ENCODE measurements around the gene PRR9. TPM values are rescaled to one million over a fixed set of nuclear protein-coding genes. Genes with fewer than 3 reads are reported as not detected.

Gene PRR9
- total RNA-seq, 4 donors from 2014 or later: not detected

GRCh38 chr1:153251988-153252387 is 34.6 kb downstream of the PRR9 start:
- WGBS, 2 donors: 57 to 85% methylated on average over 4 of the region's 4 CpGs
- Histone ChIP-seq H3K4me3 (no peak overlapping the region), H3K36me3 (no peaks in the 10 kb centered on the region), H3K27me3 (peaks cover 0 to 10% (median 0%) of the 10 kb centered on the region in 4 donors), H3K4me1 (peaks cover 0 to 16% (median 0%) of the 10 kb centered on the region in 3 donors), H3K27ac (no peak overlapping the region), H3K9me3 (no peaks in the 10 kb centered on the region)
- no peak for DNase-seq
- TF ChIP-seq, protein P1, sequence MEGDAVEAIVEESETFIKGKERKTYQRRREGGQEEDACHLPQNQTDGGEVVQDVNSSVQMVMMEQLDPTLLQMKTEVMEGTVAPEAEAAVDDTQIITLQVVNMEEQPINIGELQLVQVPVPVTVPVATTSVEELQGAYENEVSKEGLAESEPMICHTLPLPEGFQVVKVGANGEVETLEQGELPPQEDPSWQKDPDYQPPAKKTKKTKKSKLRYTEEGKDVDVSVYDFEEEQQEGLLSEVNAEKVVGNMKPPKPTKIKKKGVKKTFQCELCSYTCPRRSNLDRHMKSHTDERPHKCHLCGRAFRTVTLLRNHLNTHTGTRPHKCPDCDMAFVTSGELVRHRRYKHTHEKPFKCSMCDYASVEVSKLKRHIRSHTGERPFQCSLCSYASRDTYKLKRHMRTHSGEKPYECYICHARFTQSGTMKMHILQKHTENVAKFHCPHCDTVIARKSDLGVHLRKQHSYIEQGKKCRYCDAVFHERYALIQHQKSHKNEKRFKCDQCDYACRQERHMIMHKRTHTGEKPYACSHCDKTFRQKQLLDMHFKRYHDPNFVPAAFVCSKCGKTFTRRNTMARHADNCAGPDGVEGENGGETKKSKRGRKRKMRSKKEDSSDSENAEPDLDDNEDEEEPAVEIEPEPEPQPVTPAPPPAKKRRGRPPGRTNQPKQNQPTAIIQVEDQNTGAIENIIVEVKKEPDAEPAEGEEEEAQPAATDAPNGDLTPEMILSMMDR (IDR thresholded peaks at IDR 0.05): no peak
- TF ChIP-seq POLR2A (IDR thresholded peaks at IDR 0.05): no peak
- intact Hi-C loops (cut with DNase I): no loop called here

GRCh38 chr1:153253076-153253475 is 35.7 kb downstream of the PRR9 start:
- Histone ChIP-seq H3K27ac (no peak overlapping the region), H3K4me1 (peaks cover 0 to 16% (median 0%) of the 10 kb centered on the region in 3 donors), H3K9me3 (no peaks in the 10 kb centered on the region), H3K36me3 (no peaks in the 10 kb centered on the region), H3K27me3 (peaks cover 0 to 4% (median 0%) of the 10 kb centered on the region in 4 donors), H3K4me3 (no peak overlapping the region)
- WGBS, 2 donors: 33 to 93% methylated on average over 2 of the region's 2 CpGs
- no peak for TF ChIP-seq POLR2A (IDR thresholded peaks at IDR 0.05)
- TF ChIP-seq, protein P1 (IDR thresholded peaks at IDR 0.05): no peak
- intact Hi-C loops (cut with DNase I): no loop called here
- DNase-seq: no peak

GRCh38 chr1:153253693-153254092 is 36.3 kb downstream of the PRR9 start:
- 17 to 25% methylated on average over 1 of the region's 1 CpG for WGBS, 2 donors
- H3K36me3 ChIP-seq: no peaks in the 10 kb centered on the region
- no peak overlapping the region for H3K4me3 ChIP-seq
- no peaks in the 10 kb centered on the region for H3K9me3 ChIP-seq
- H3K27me3 ChIP-seq: no peaks in the 10 kb centered on the region
- peaks cover 0 to 16% (median 0%) of the 10 kb centered on the region in 3 donors for H3K4me1 ChIP-seq
- no peak for DNase-seq
- no peak overlapping the region for H3K27ac ChIP-seq
- intact Hi-C loops (cut with DNase I): no loop called here
- TF ChIP-seq POLR2A (IDR thresholded peaks at IDR 0.05): no peak
- TF ChIP-seq, protein P1 (IDR thresholded peaks at IDR 0.05): no peak

- no peak for DNase-seq
- no peak within 1 kb of the TSS for H3K4me3 ChIP-seq
- intact Hi-C loops (cut with DNase I): no loop called here
- H3K9me3 ChIP-seq: no peaks in the 10 kb centered on the region
- TF ChIP-seq, protein P1 (IDR thresholded peaks at IDR 0.05): no peak
- TF ChIP-seq POLR2A (IDR thresholded peaks at IDR 0.05): no peak
- peaks cover 0 to 48% (median 0%) of the 10 kb centered on the region in 4 donors for H3K27me3 ChIP-seq
- no peaks in the 10 kb centered on the region for H3K36me3 ChIP-seq
- H3K27ac ChIP-seq: no peak within 1 kb of the TSS
- peaks cover 7 to 26% (median 14%) of the 10 kb centered on the region in 3 donors for H3K4me1 ChIP-seq
- WGBS, 2 donors: 78 to 89% methylated on average over 3 of the region's 3 CpGs
These were observed 42.0 kb downstream of the PRR9 start, which contains the start of gene LORICRIN for GRCh38 chr1:153259387-153259786. Gene LORICRIN (plus strand): TSS chr1:153259687. CDS start chr1:153260950, 1,263 bp downstream.

GRCh38 chr1:153260585-153261280 is 43.3 kb downstream of the PRR9 start:
- Histone ChIP-seq H3K4me3 (peak overlapping the region; percentile 34 to 71 (median 44)), H3K27ac (no peak overlapping the region), H3K27me3 (peaks cover 0 to 60% (median 0%) of the 10 kb centered on the region in 4 donors), H3K9me3 (no peaks in the 10 kb centered on the region), H3K4me1 (peaks cover 7 to 26% (median 14%) of the 10 kb centered on the region in 3 donors), H3K36me3 (no peaks in the 10 kb centered on the region)
- no peak for TF ChIP-seq POLR2A (IDR thresholded peaks at IDR 0.05)
- TF ChIP-seq, protein P1 (IDR thresholded peaks at IDR 0.05): no peak
- DNase-seq: no peak
- WGBS, 2 donors: 48 to 49% methylated on average over 7 of the region's 45 CpGs
- intact Hi-C loops (cut with DNase I): no loop called here

All from esophagus squamous epithelium (tissue), 5 donors.